IMR-90 (cell line): Measurements from ENCODE around the gene PSMA3. TPM values are rescaled to one million over a fixed set of nuclear protein-coding genes. Genes with fewer than 3 reads are reported as not detected.

Experiments
- ATAC-seq: fragments of 200-7000 bp; cut with Tn5 transposase; 2 replicates; pipeline ENCODE4 v1.9.1; 2020; ENCODE audit warnings: low read depth, mild to moderate bottlenecking, moderate library complexity
- BruUV-seq: library from RNA; stranded (reverse); fragments of 400-500 nt; replicated peaks from 2 replicates; lab custom pipeline; 2021; lab: Mats Ljungman, UMichigan
- CTCF ChIA-PET: fragments of 300-600 bp; formaldehyde crosslinking; extraction: SDS; loops from one replicate; lab custom pipeline; 2021; ENCODE audit warnings: antibody characterized with exemption; lab: Yijun Ruan, JAX
- POLR2A ChIA-PET: fragments of 300-600 bp; sonication (Branson Sonifier 250); formaldehyde crosslinking; loops from one replicate; lab custom pipeline; 2022; ENCODE audit warnings: antibody characterized with exemption; ENCODE audit not compliant: unreplicated experiment; lab: Charles Lee
- DNase-seq: peaks from one replicate; pipeline ENCODE4 v3.0.0; 2013
- H2AFZ ChIP-seq: replicated peaks from 2 replicates; pipeline ENCODE3; 2013; ENCODE audit warnings: low read length, mild to moderate bottlenecking; ENCODE audit not compliant: poor library complexity
- H2AK5ac ChIP-seq: 2 replicates; pipeline ENCODE4 v1.6.1; 2013; ENCODE audit warnings: low read depth, low read length, inconsistent platforms
- H2AK9ac ChIP-seq: replicated peaks from 2 replicates; pipeline ENCODE3; 2013; ENCODE audit warnings: mild to moderate bottlenecking, low read depth, low read length, moderate library complexity; ENCODE audit not compliant: poor library complexity
- H2BK120ac ChIP-seq: 2 replicates; pipeline ENCODE4 v1.6.1; 2013; ENCODE audit warnings: low read depth, low read length, inconsistent platforms
- H2BK15ac ChIP-seq: 3 replicates; pipeline ENCODE4 v1.6.1; 2013; ENCODE audit warnings: low read depth, low read length, inconsistent platforms
- H2BK20ac ChIP-seq: 2 replicates; pipeline ENCODE4 v1.6.1; 2013; ENCODE audit warnings: low read depth, mild to moderate bottlenecking, inconsistent platforms, low read length, moderate library complexity
- H2BK5ac ChIP-seq: 2 replicates; pipeline ENCODE4 v1.6.1; 2013; ENCODE audit warnings: mild to moderate bottlenecking, low read depth, low read length, inconsistent platforms; ENCODE audit not compliant: poor library complexity, severe bottlenecking
- H3K14ac ChIP-seq: replicated peaks from 2 replicates; pipeline ENCODE4 v1.6.1; 2013; ENCODE audit warnings: low read depth, low read length, inconsistent platforms
- H3K18ac ChIP-seq: 2 replicates; pipeline ENCODE4 v1.6.1; 2013; ENCODE audit warnings: low read depth, low read length, control low read depth
- H3K23ac ChIP-seq: 2 replicates; pipeline ENCODE4 v1.6.1; 2013; ENCODE audit warnings: low read depth, low read length, inconsistent platforms
- H3K27ac ChIP-seq: 2 replicates; pipeline ENCODE4 v1.5.1; 2013; ENCODE audit warnings: mild to moderate bottlenecking, control low read depth, low read length; ENCODE audit not compliant: insufficient read depth
- H3K27me3 ChIP-seq: 2 replicates; pipeline ENCODE4 v1.6.1; 2013; ENCODE audit warnings: low read length; ENCODE audit not compliant: control insufficient read depth, insufficient read depth
- H3K36me3 ChIP-seq: 2 replicates; pipeline ENCODE4 v1.6.1; 2013; ENCODE audit warnings: low read length, mixed read lengths; ENCODE audit not compliant: control insufficient read depth, insufficient read depth
- H3K4ac ChIP-seq: 2 replicates; pipeline ENCODE4 v1.6.1; 2013; ENCODE audit warnings: low read depth, low read length, inconsistent platforms
- H3K4me1 ChIP-seq: 2 replicates; pipeline ENCODE4 v1.6.1; 2013; ENCODE audit warnings: low read length, mixed read lengths; ENCODE audit not compliant: control insufficient read depth, insufficient read depth
- H3K4me2 ChIP-seq: 2 replicates; pipeline ENCODE4 v1.6.1; 2013; ENCODE audit warnings: low read depth, mild to moderate bottlenecking, control low read depth, low read length, moderate library complexity
- H3K4me3 ChIP-seq: 2 replicates; pipeline ENCODE4 v1.5.1; 2013; ENCODE audit warnings: low read depth, mild to moderate bottlenecking, control low read depth, low read length, moderate library complexity; ENCODE audit not compliant: insufficient read depth
- H3K56ac ChIP-seq: 2 replicates; pipeline ENCODE4 v1.6.1; 2013; ENCODE audit warnings: low read length, inconsistent platforms; ENCODE audit not compliant: insufficient read depth; ENCODE audit errors: extremely low read depth
- H3K79me1 ChIP-seq, 2 experiments: 2 replicates each; pipeline ENCODE4 v1.6.1; 2013; ENCODE audit warnings: low read length in 2 of 2, inconsistent platforms in 1 of 2, low read depth in 1 of 2
- H3K9ac ChIP-seq: 2 replicates; pipeline ENCODE4 v1.6.1; 2013; ENCODE audit warnings: low read depth, low read length, control low read depth
- H3K9me1 ChIP-seq: 2 replicates; pipeline ENCODE4 v1.6.1; 2013; ENCODE audit warnings: low read length, inconsistent platforms; ENCODE audit not compliant: insufficient read depth
- H3K9me3 ChIP-seq: 2 replicates; pipeline ENCODE4 v1.6.1; 2013; ENCODE audit warnings: low read length; ENCODE audit not compliant: control insufficient read depth, insufficient read depth
- H4K20me1 ChIP-seq: 2 replicates; pipeline ENCODE4 v1.6.1; 2013; ENCODE audit warnings: low read length, inconsistent platforms; ENCODE audit not compliant: insufficient read depth
- H4K5ac ChIP-seq: 2 replicates; pipeline ENCODE4 v1.6.1; 2013; ENCODE audit warnings: mild to moderate bottlenecking, low read depth, low read length, control low read depth
- H4K8ac ChIP-seq, 2 experiments: 2 replicates each; pipeline ENCODE4 v1.6.1; 2013; ENCODE audit warnings: low read depth in 2 of 2, low read length in 2 of 2, control low read depth in 1 of 2, inconsistent platforms in 1 of 2
- H4K91ac ChIP-seq: 2 replicates; pipeline ENCODE4 v1.6.1; 2013; ENCODE audit warnings: low read depth, low read length, inconsistent platforms; ENCODE audit not compliant: insufficient read depth
- BHLHE40 ChIP-seq: fragments of 150-350 bp; IDR thresholded peaks from 2 replicates; pipeline ENCODE4 v1.6.1; 2016; ENCODE audit warnings: mild to moderate bottlenecking, low read depth, low read length
- CEBPB ChIP-seq: IDR thresholded peaks from 2 replicates; pipeline ENCODE4 v1.6.1; 2012; ENCODE audit warnings: low read depth, low read length, improper control_type of control experiment
- CHD1 ChIP-seq: IDR thresholded peaks from 2 replicates; pipeline ENCODE4 v1.6.1; 2012; ENCODE audit warnings: low read depth, low read length, improper control_type of control experiment
- ELK1 ChIP-seq: fragments of 150-350 bp; IDR thresholded peaks from 2 replicates; pipeline ENCODE4 v1.6.1; 2016; ENCODE audit warnings: low read depth, mild to moderate bottlenecking, low read length, moderate library complexity, borderline replicate concordance
- FOS ChIP-seq: fragments of 150-350 bp; IDR thresholded peaks from 2 replicates; pipeline ENCODE4 v1.6.1; 2016; ENCODE audit warnings: low read depth, low read length
- MAFK ChIP-seq: IDR thresholded peaks from 2 replicates; pipeline ENCODE4 v1.6.1; 2012; ENCODE audit warnings: low read depth, low read length, improper control_type of control experiment
- MAZ ChIP-seq: IDR thresholded peaks from 2 replicates; pipeline ENCODE4 v1.6.1; 2012; ENCODE audit warnings: low read depth, mild to moderate bottlenecking, low read length, improper control_type of control experiment, moderate library complexity, borderline replicate concordance
- MXI1 ChIP-seq: IDR thresholded peaks from 2 replicates; pipeline ENCODE4 v1.6.1; 2012; ENCODE audit warnings: low read depth, mild to moderate bottlenecking, low read length, moderate library complexity, borderline replicate concordance
- NFE2L2 ChIP-seq: fragments of 150-350 bp; IDR thresholded peaks from 2 replicates; pipeline ENCODE4 v1.6.1; 2016; ENCODE audit warnings: low read depth, mild to moderate bottlenecking, low read length
- POLR2A ChIP-seq: IDR thresholded peaks from 2 replicates; pipeline ENCODE4 v1.6.1; 2012; ENCODE audit warnings: mild to moderate bottlenecking, low read depth, low read length
- RAD21 ChIP-seq: IDR thresholded peaks from 2 replicates; pipeline ENCODE4 v1.6.1; 2012; ENCODE audit warnings: low read length, improper control_type of control experiment
- RCOR1 ChIP-seq: IDR thresholded peaks from 2 replicates; pipeline ENCODE4 v1.6.1; 2012; ENCODE audit warnings: mild to moderate bottlenecking, low read length, improper control_type of control experiment; ENCODE audit not compliant: insufficient replicate concordance
- RFX5 ChIP-seq: IDR thresholded peaks from 2 replicates; pipeline ENCODE4 v1.8.0; 2012; ENCODE audit warnings: low read depth, mild to moderate bottlenecking, low read length, moderate library complexity
- SMC3 ChIP-seq: fragments of 150-350 bp; IDR thresholded peaks from 2 replicates; pipeline ENCODE4 v1.6.1; 2016; ENCODE audit warnings: low read depth, mild to moderate bottlenecking, antibody characterized with exemption, low read length, moderate library complexity
- WGBS, 2 experiments: methylation state at CpG; one replicate each; pipeline versions ENCODE4 v1.1.5 to v1.1.7; 2013; ENCODE audit warnings: missing lambda C conversion rate in 2 of 2; ENCODE audit not compliant: insufficient read length in 1 of 2; ENCODE audit errors: extremely low coverage in 2 of 2; 5-methylcytosine and 5-hydroxymethylcytosine counted together
- dilution Hi-C: fragments of 300-500 bp; cut with HindIII; formaldehyde crosslinking; loops from one replicate; pipeline ENCODE4 v1.14.3; 2018; ENCODE audit warnings: low sequenced_read_pairs; ENCODE audit not compliant: unreplicated experiment
- in situ Hi-C: fragments of 300-500 bp; cut with MboI; formaldehyde crosslinking; loops from 3 replicates; pipeline ENCODE4 v1.14.3; 2019; ENCODE audit warnings: low sequenced_read_pairs, inconsistent platforms, mixed read lengths
- intact Hi-C: fragments of 100-400 bp; cut with micrococcal nuclease; formaldehyde crosslinking; loops from 2 replicates; pipeline ENCODE4 v1.10.0; 2022
- polyA plus RNA-seq, 3 experiments: library from polyadenylated mRNA; depleted of rRNA; stranded (reverse); fragments of >200 nt; gene quantifications; 2 replicates each; pipeline ENCODE4 v1.2.3, GENCODE V29; 2012; ENCODE audit warnings: low replicate concordance in 1 of 3
- total RNA-seq: library from RNA; depleted of rRNA; stranded (reverse); fragments of >200 nt; gene quantifications from 2 replicates; pipeline ENCODE4 v1.2.3, GENCODE V29; 2012
- TF ChIP-seq, protein P1 (sequence below): conservative IDR thresholded peaks from 2 replicates; pipeline ENCODE4 v1.5.1; 2012; ENCODE audit warnings: mild to moderate bottlenecking, low read depth, low read length, improper control_type of control experiment
- TF ChIP-seq, protein P2 (sequence below): fragments of 150-350 bp; IDR thresholded peaks from 2 replicates; pipeline ENCODE4 v1.6.1; 2017; ENCODE audit warnings: mild to moderate bottlenecking, antibody characterized with exemption, low read length, low read depth

The PSMA3 gene
- total and polyA plus RNA-seq, 2 of the 4 experiments (the other 2 are of a cell fraction): 74.9 to 231 TPM

DNA sequence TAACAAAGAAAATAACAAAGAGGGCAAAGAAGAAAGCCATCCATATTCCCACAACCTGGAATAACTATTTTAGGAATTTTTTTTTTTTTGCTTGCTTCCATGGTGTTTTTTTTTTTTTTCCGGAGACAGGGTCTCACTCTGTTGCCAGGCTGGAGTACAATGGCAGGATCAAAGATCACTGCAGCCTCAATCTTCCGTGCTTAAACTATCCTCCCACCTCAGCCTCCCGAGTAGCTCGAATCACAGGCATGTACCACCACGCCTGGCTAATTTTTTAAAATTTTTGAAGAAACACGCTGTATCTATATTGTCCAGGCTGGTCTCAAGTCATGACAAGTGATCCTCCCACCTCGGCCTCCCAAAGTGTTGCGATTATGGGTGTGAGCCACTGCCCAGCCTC is 33.5 kb downstream of the PSMA3 start:
- Histone ChIP-seq H4K5ac (no peak overlapping the region), H3K36me3 (peaks cover 24% of the 10 kb centered on the region), H4K8ac (no peak overlapping the region), H3K27ac (no peak overlapping the region), H2BK20ac (no peak overlapping the region), H4K91ac (no peak overlapping the region), H3K9ac (no peak overlapping the region), H4K20me1 (peaks cover 11% of the 10 kb centered on the region), H3K4ac (no peak overlapping the region), H3K56ac (no peak overlapping the region), H3K23ac (no peak overlapping the region), H2BK120ac (no peak overlapping the region), H3K9me1 (no peaks in the 10 kb centered on the region), H3K4me3 (no peak overlapping the region), H3K79me1 (peaks cover 24 to 55% of the 10 kb centered on the region in 2 experiments), H3K9me3 (no peaks in the 10 kb centered on the region), H3K14ac (no peak overlapping the region), H2AK5ac (no peak overlapping the region), H2AFZ (no peak overlapping the region), H3K18ac (no peak overlapping the region), H3K4me2 (no peak overlapping the region), H2BK5ac (no peak overlapping the region), H2BK15ac (no peak overlapping the region), H3K4me1 (peaks cover 4% of the 10 kb centered on the region; the same call in 1 of the 2 replicates), H3K27me3 (no peaks in the 10 kb centered on the region), H2AK9ac (no peak overlapping the region)
- dilution Hi-C loops: no loop called here
- in situ Hi-C loops: no loop called here
- intact Hi-C loops: no loop called here
- WGBS, 2 experiments: 89% methylated on average over 4 of the region's 8 CpGs; no CpG with 5 or more reads in 1 of the 2 experiments
- DNase-seq: no peak
- ATAC-seq: no peak
- no peak for TF ChIP-seq SMC3
- TF ChIP-seq BHLHE40: no peak
- no peak for TF ChIP-seq ELK1
- TF ChIP-seq RAD21: no peak
- TF ChIP-seq MXI1: no peak
- no peak for TF ChIP-seq RCOR1
- no peak for TF ChIP-seq CHD1
- no peak for TF ChIP-seq NFE2L2
- TF ChIP-seq, protein P1, sequence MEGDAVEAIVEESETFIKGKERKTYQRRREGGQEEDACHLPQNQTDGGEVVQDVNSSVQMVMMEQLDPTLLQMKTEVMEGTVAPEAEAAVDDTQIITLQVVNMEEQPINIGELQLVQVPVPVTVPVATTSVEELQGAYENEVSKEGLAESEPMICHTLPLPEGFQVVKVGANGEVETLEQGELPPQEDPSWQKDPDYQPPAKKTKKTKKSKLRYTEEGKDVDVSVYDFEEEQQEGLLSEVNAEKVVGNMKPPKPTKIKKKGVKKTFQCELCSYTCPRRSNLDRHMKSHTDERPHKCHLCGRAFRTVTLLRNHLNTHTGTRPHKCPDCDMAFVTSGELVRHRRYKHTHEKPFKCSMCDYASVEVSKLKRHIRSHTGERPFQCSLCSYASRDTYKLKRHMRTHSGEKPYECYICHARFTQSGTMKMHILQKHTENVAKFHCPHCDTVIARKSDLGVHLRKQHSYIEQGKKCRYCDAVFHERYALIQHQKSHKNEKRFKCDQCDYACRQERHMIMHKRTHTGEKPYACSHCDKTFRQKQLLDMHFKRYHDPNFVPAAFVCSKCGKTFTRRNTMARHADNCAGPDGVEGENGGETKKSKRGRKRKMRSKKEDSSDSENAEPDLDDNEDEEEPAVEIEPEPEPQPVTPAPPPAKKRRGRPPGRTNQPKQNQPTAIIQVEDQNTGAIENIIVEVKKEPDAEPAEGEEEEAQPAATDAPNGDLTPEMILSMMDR: no peak
- TF ChIP-seq CEBPB: no peak
- TF ChIP-seq FOS: no peak
- no peak for TF ChIP-seq RFX5
- TF ChIP-seq POLR2A: no peak
- TF ChIP-seq, protein P2, sequence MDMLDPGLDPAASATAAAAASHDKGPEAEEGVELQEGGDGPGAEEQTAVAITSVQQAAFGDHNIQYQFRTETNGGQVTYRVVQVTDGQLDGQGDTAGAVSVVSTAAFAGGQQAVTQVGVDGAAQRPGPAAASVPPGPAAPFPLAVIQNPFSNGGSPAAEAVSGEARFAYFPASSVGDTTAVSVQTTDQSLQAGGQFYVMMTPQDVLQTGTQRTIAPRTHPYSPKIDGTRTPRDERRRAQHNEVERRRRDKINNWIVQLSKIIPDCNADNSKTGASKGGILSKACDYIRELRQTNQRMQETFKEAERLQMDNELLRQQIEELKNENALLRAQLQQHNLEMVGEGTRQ: no peak
- TF ChIP-seq MAZ: no peak
- TF ChIP-seq MAFK: no peak
- CTCF ChIA-PET: no interaction called here
- BruUV-seq: no TSS peak
- POLR2A ChIA-PET: no interaction called here
